ENCODE measurements around the gene FRK. TPM values are rescaled to one million over a fixed set of nuclear protein-coding genes. Genes with fewer than 3 reads are reported as not detected.
"Not testable (repeated sequence)": the region's sequence is repeated elsewhere in the genome, so short reads cannot be mapped to it uniquely, and the experiment has no call there.

The FRK gene
- total and polyA plus RNA-seq, 8 donors = 1.0 to 23.3 (median 6.2) TPM

GRCh38 chr6:115932481-115932880, 128.2 kb downstream of the FRK start:
- Histone ChIP-seq H3K27me3 (no peaks in the 10 kb centered on the region), H3K4me1 (no peaks in the 10 kb centered on the region), H3K27ac (no peak overlapping the region), H3K4me3 (no peak overlapping the region), H3K9me3 (peaks cover 0 to 9% (median 0%) of the 10 kb centered on the region in 4 donors), H3K36me3 (no peaks in the 10 kb centered on the region)
- intact Hi-C loops (cut with DNase I; ENCODE audit: low total_unique reads) = no loop called here
- 57 to 77% (median 67%) methylated on average over 1 of the region's 1 CpG for WGBS, 5 donors
- DNase-seq = no peak
- TF ChIP-seq POLR2A (IDR thresholded peaks at IDR 0.05) (no peak), EP300 (IDR thresholded peaks at IDR 0.05) (no peak), POLR2AphosphoS5 (IDR thresholded peaks at IDR 0.05) (no peak), CTCF (IDR thresholded peaks at IDR 0.05) (no peak)

- DNase-seq; H3K36me3 ChIP-seq; H3K27me3 ChIP-seq; H3K9me3 ChIP-seq; H3K27ac ChIP-seq; H3K4me1 ChIP-seq; H3K4me3 ChIP-seq; intact Hi-C loops (cut with DNase I; ENCODE audit: low total_unique reads): not testable (repeated sequence)
- 93 to 99% (median 94%) methylated on average over 8 to 24 of the region's 24 CpGs for WGBS, 5 donors
Measured at GRCh38 chr6:115928000-115928399, 132.7 kb downstream of the FRK start.

GRCh38 chr6:115922971-115923370, 137.7 kb downstream of the FRK start:
- TF ChIP-seq POLR2A (IDR thresholded peaks at IDR 0.05) = no peak
- TF ChIP-seq EP300 (IDR thresholded peaks at IDR 0.05) = no peak
- TF ChIP-seq POLR2AphosphoS5 (IDR thresholded peaks at IDR 0.05) = no peak
- no peak for TF ChIP-seq CTCF (IDR thresholded peaks at IDR 0.05)
- H3K4me1 ChIP-seq = no peaks in the 10 kb centered on the region
- H3K36me3 ChIP-seq = no peaks in the 10 kb centered on the region
- no peaks in the 10 kb centered on the region for H3K27me3 ChIP-seq
- no peak overlapping the region for H3K4me3 ChIP-seq
- peaks cover 0 to 2% (median 0%) of the 10 kb centered on the region in 4 donors for H3K9me3 ChIP-seq
- H3K27ac ChIP-seq = no peak overlapping the region
- WGBS, 5 donors = 52 to 78% (median 71%) methylated on average over 1 of the region's 1 CpG
- intact Hi-C loops (cut with DNase I; ENCODE audit: low total_unique reads) = no loop called here
- no peak for DNase-seq

- no peak for TF ChIP-seq POLR2A (IDR thresholded peaks at IDR 0.05)
- TF ChIP-seq POLR2AphosphoS5 (IDR thresholded peaks at IDR 0.05) = no peak
- TF ChIP-seq CTCF (IDR thresholded peaks at IDR 0.05) = no peak
- TF ChIP-seq EP300 (IDR thresholded peaks at IDR 0.05) = no peak
- Histone ChIP-seq H3K4me3 (no peak overlapping the region), H3K27me3 (no peaks in the 10 kb centered on the region), H3K4me1 (no peaks in the 10 kb centered on the region), H3K9me3 (no peaks in the 10 kb centered on the region), H3K27ac (no peak overlapping the region), H3K36me3 (no peaks in the 10 kb centered on the region)
- intact Hi-C loops (cut with DNase I; ENCODE audit: low total_unique reads) = no loop called here
- DNase-seq = no peak
- WGBS, 5 donors = 18 to 54% (median 36%) methylated on average over 2 of the region's 2 CpGs
Measured at GRCh38 chr6:115914098-115914497, 146.6 kb downstream of the FRK start.

GRCh38 chr6:115909923-115910546, 150.7 kb downstream of the FRK start:
- H3K9me3 ChIP-seq = no peaks in the 10 kb centered on the region
- WGBS, 5 donors = 77 to 86% (median 84%) methylated on average over 9 of the region's 9 CpGs
- intact Hi-C loops (cut with DNase I; ENCODE audit: low total_unique reads) = loop anchor here (10.0 kb wide), 1 partner anchor 1165 kb away; no protein-coding TSS in a partner anchor
- no peaks in the 10 kb centered on the region for H3K27me3 ChIP-seq
- H3K4me1 ChIP-seq = no peaks in the 10 kb centered on the region
- no peak for DNase-seq
- no peak overlapping the region for H3K4me3 ChIP-seq
- H3K36me3 ChIP-seq = no peaks in the 10 kb centered on the region
- H3K27ac ChIP-seq = no peak overlapping the region
- TF ChIP-seq CTCF (IDR thresholded peaks at IDR 0.05) (no peak), EP300 (IDR thresholded peaks at IDR 0.05) (no peak), POLR2A (IDR thresholded peaks at IDR 0.05) (no peak), POLR2AphosphoS5 (IDR thresholded peaks at IDR 0.05) (no peak)

Measured in stomach (tissue), 9 donors.